SK-N-SH (cell line): ENCODE measurements around the gene CENPN. TPM values are rescaled to one million over a fixed set of nuclear protein-coding genes. Genes with fewer than 3 reads are reported as not detected.

Experiments used
- CTCF ChIA-PET: fragments of 300-600, 350-600 bp; formaldehyde crosslinking; extraction: SDS; loops from one replicate; lab custom pipeline; 2021; lab: Yijun Ruan, JAX
- POLR2A ChIA-PET: fragments of 350-600 bp; sonication (Branson Sonifier 250); formaldehyde crosslinking; extraction: SDS; loops from one replicate; lab custom pipeline; 2020; ENCODE audit warnings: antibody characterized with exemption, inconsistent platforms; lab: Yijun Ruan, JAX
- DNase-seq: peaks from one replicate; pipeline ENCODE4 v3.0.0; 2012
- H2AFZ ChIP-seq: fragments of 200-600 bp; sonication (generic); 2 replicates; pipeline ENCODE4 v1.8.1; 2016; ENCODE audit warnings: antibody characterized with exemption, mild to moderate bottlenecking, low read depth
- H3F3A ChIP-seq: fragments of 200-600 bp; sonication (generic); replicated peaks from 2 replicates; pipeline ENCODE3; 2016; ENCODE audit warnings: antibody characterized with exemption, mild to moderate bottlenecking; ENCODE audit not compliant: insufficient read depth
- H3K27ac ChIP-seq, 2 experiments: fragments of 200-500 bp in 1 of 2; fragments of 200-600 bp in 1 of 2; sonication (Bioruptor generic) in 1 of 2; sonication (generic), shearing (Covaris generic) in 1 of 2; 2 replicates each; pipeline versions ENCODE4 v1.5.1 to v1.6.1; 2014 to 2016; ENCODE audit warnings: low read depth in 2 of 2, inconsistent platforms in 1 of 2, low read length in 1 of 2, mild to moderate bottlenecking in 1 of 2, mixed read lengths in 1 of 2
- H3K27me3 ChIP-seq: fragments of 200-600 bp; sonication (generic), shearing (Covaris generic); 2 replicates; pipeline ENCODE4 v1.6.1; 2016; ENCODE audit warnings: mixed run types; ENCODE audit not compliant: insufficient read depth
- H3K36me3 ChIP-seq, 2 experiments: fragments of 200-500 bp in 1 of 2; fragments of 200-600 bp in 1 of 2; sonication (Bioruptor generic) in 1 of 2; sonication (generic) in 1 of 2; replicated peaks in 1 of 2; 2 replicates each; pipeline versions ENCODE3 to v1.5.1; 2014 to 2016; ENCODE audit warnings: low read length in 1 of 2, mild to moderate bottlenecking in 1 of 2; ENCODE audit not compliant: insufficient read depth in 2 of 2, control insufficient read depth in 1 of 2
- H3K4me1 ChIP-seq, 2 experiments: fragments of 200-500 bp in 1 of 2; fragments of 200-600 bp in 1 of 2; sonication (Bioruptor generic) in 1 of 2; sonication (generic), shearing (Covaris generic) in 1 of 2; 2 replicates each; pipeline versions ENCODE4 v1.5.1 to v1.6.1; 2014 to 2016; ENCODE audit warnings: low read depth in 1 of 2, low read length in 1 of 2, mixed run types in 1 of 2; ENCODE audit not compliant: insufficient read depth in 2 of 2, control insufficient read depth in 1 of 2
- H3K4me2 ChIP-seq: fragments of 200-600 bp; sonication (generic), shearing (Covaris generic); 2 replicates; pipeline ENCODE4 v1.6.1; 2017; ENCODE audit warnings: mixed run types
- H3K4me3 ChIP-seq, 2 experiments: fragments of 200-500 bp in 1 of 2; fragments of 200-600 bp in 1 of 2; sonication (Bioruptor generic) in 1 of 2; sonication (generic), shearing (Covaris generic) in 1 of 2; 2 replicates each; pipeline versions ENCODE4 v1.5.1 to v1.8.1; 2014 to 2016; ENCODE audit warnings: low read depth in 2 of 2, inconsistent platforms in 1 of 2, low read length in 1 of 2, mild to moderate bottlenecking in 1 of 2, mixed read lengths in 1 of 2, moderate library complexity in 1 of 2
- H3K79me2 ChIP-seq: fragments of 200-600 bp; sonication (generic); 2 replicates; pipeline ENCODE4 v1.8.1; 2017; ENCODE audit warnings: mild to moderate bottlenecking; ENCODE audit not compliant: insufficient read depth
- H3K9ac ChIP-seq: fragments of 200-600 bp; sonication (generic); 2 replicates; pipeline ENCODE4 v1.6.1; 2017; ENCODE audit warnings: mixed run types
- H3K9me2 ChIP-seq: fragments of 200-600 bp; sonication (generic); 2 replicates; pipeline ENCODE4 v1.6.1; 2017; ENCODE audit warnings: mixed run types
- H3K9me3 ChIP-seq: fragments of 200-600 bp; sonication (generic); 2 replicates; pipeline ENCODE4 v1.6.1; 2017; ENCODE audit warnings: mixed run types, mild to moderate bottlenecking, moderate library complexity
- H4K20me1 ChIP-seq: fragments of 200-600 bp; sonication (generic); 2 replicates; pipeline ENCODE4 v1.6.1; 2017; ENCODE audit warnings: mild to moderate bottlenecking, mixed run types; ENCODE audit not compliant: insufficient read depth
- CHD2 ChIP-seq: fragments of 150-350 bp; IDR thresholded peaks from 2 replicates; pipeline ENCODE4 v1.6.1; 2018; ENCODE audit warnings: low read length; ENCODE audit not compliant: partially characterized antibody
- ELF1 ChIP-seq: IDR thresholded peaks from 2 replicates; pipeline ENCODE4 v1.4.0; 2012
- EP300 ChIP-seq, 2 experiments: IDR thresholded peaks; 2 replicates each; pipeline versions ENCODE4 v1.4.0 to v1.6.1; 2012; ENCODE audit warnings: borderline replicate concordance in 1 of 2, low read depth in 1 of 2, low read length in 1 of 2
- EZH2phosphoT487 ChIP-seq: fragments of 200-600 bp; sonication (generic); IDR thresholded peaks from 2 replicates; pipeline ENCODE4 v1.6.1; 2017; ENCODE audit warnings: low read depth, mixed run types, mild to moderate bottlenecking, antibody characterized with exemption, moderate library complexity, borderline replicate concordance
- FOSL2 ChIP-seq: IDR thresholded peaks from 2 replicates; pipeline ENCODE4 v1.4.0; 2012; ENCODE audit warnings: low read depth, mild to moderate bottlenecking, moderate library complexity, borderline replicate concordance
- FOXJ3 ChIP-seq: sonication (generic); formaldehyde crosslinking; IDR thresholded peaks from 2 replicates; pipeline ENCODE4 v1.5.1; 2020; ENCODE audit warnings: mild to moderate bottlenecking, missing genetic modification reagents
- FOXM1 ChIP-seq: IDR thresholded peaks from 2 replicates; pipeline ENCODE4 v1.4.0; 2012; ENCODE audit warnings: low read depth, mild to moderate bottlenecking
- GABPA ChIP-seq: IDR thresholded peaks from 2 replicates; pipeline ENCODE4 v1.4.0; 2012; ENCODE audit warnings: low read depth, mild to moderate bottlenecking
- GATA2 ChIP-seq: sonication (generic); formaldehyde crosslinking; IDR thresholded peaks from 2 replicates; pipeline ENCODE4 v1.5.0; 2020; ENCODE audit warnings: mild to moderate bottlenecking, missing genetic modification reagents
- MXI1 ChIP-seq: IDR thresholded peaks from 2 replicates; pipeline ENCODE4 v1.6.1; 2012; ENCODE audit warnings: mild to moderate bottlenecking, low read depth, low read length, improper control_type of control experiment
- NRF1 ChIP-seq: IDR thresholded peaks from 2 replicates; pipeline ENCODE4 v1.6.1; 2012; ENCODE audit warnings: low read depth, mild to moderate bottlenecking, low read length
- POLR2AphosphoS5 ChIP-seq: IDR thresholded peaks from 2 replicates; pipeline ENCODE4 v1.6.1; 2012; ENCODE audit warnings: low read depth, low read length
- RAD21 ChIP-seq: IDR thresholded peaks from 2 replicates; pipeline ENCODE4 v1.6.1; 2012; ENCODE audit warnings: mild to moderate bottlenecking, low read length
- RFX5 ChIP-seq: IDR thresholded peaks from 2 replicates; pipeline ENCODE4 v1.6.1; 2012; ENCODE audit warnings: mild to moderate bottlenecking, improper control_type of control experiment, low read length
- RXRA ChIP-seq: IDR thresholded peaks from 2 replicates; pipeline ENCODE4 v1.4.0; 2012; ENCODE audit warnings: low read depth, mild to moderate bottlenecking, borderline replicate concordance
- SIN3A ChIP-seq: IDR thresholded peaks from 2 replicates; pipeline ENCODE4 v1.6.1; 2012; ENCODE audit warnings: low read depth, mild to moderate bottlenecking, low read length, moderate library complexity, borderline replicate concordance
- SMC3 ChIP-seq: IDR thresholded peaks from 2 replicates; pipeline ENCODE4 v1.6.1; 2012; ENCODE audit warnings: low read depth, low read length, improper control_type of control experiment
- TAF1 ChIP-seq: IDR thresholded peaks from 2 replicates; pipeline ENCODE4 v1.6.1; 2012; ENCODE audit warnings: low read depth, mild to moderate bottlenecking, low read length, moderate library complexity, borderline replicate concordance
- TCF12 ChIP-seq: IDR thresholded peaks from 2 replicates; pipeline ENCODE4 v1.4.0; 2012
- WGBS: methylation state at CpG from one replicate; pipeline ENCODE4 v1.1.6; 2017; ENCODE audit warnings: low lambda C conversion rate; 5-methylcytosine and 5-hydroxymethylcytosine counted together
- polyA plus RNA-seq, 3 experiments: library from polyadenylated mRNA; depleted of rRNA; stranded (reverse); fragments of >200 nt; gene quantifications; 2 replicates each; pipeline ENCODE4 v1.2.3, GENCODE V29; 2012
- TF ChIP-seq, protein P1 (sequence below): fragments of 200-600 bp; sonication (generic); IDR thresholded peaks from 2 replicates; pipeline ENCODE4 v1.6.1; 2017; ENCODE audit warnings: antibody characterized with exemption, mild to moderate bottlenecking, moderate library complexity
- TF ChIP-seq, protein P2 (sequence below): IDR thresholded peaks from 2 replicates; pipeline ENCODE4 v1.4.0; 2012; ENCODE audit warnings: low read depth, borderline replicate concordance
- TF ChIP-seq, protein P3 (sequence below): IDR thresholded peaks from 2 replicates; pipeline ENCODE4 v1.4.0; 2012; ENCODE audit warnings: low read depth, borderline replicate concordance
- TF ChIP-seq, protein P4 (sequence below): IDR thresholded peaks from 2 replicates; pipeline ENCODE4 v1.4.0; 2012; ENCODE audit warnings: low read depth

The CENPN gene
- polyA plus RNA-seq, 1 of the 3 experiments (the other 2 are of a cell fraction), result 35.3 TPM

DNA sequence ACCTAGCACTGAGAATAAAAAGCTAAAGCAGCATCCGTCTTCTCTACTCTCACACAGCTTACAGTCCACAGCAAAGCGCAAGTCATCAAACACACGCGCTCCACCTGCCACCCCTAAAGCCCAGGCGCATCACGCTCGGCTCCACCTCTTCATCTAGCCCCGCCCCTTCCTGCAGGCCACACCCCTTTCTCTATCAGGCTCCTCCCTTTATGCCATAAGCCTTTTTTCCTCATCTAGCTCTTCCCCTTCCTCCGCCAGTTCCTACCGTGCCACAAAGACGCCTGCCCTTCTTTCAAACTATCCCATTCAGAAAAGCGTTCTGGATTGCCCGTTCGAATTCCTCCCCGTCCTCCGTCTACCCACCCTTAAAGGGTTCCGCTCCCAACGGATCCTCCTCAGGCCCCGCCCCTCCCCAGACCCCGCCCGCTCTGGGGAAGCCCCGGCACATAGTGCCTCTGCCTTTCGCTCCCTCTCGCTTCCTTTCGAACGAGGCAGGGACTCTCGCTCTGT, 69.6 kb downstream of the CENPN start (continued):
- TF ChIP-seq, protein P1, sequence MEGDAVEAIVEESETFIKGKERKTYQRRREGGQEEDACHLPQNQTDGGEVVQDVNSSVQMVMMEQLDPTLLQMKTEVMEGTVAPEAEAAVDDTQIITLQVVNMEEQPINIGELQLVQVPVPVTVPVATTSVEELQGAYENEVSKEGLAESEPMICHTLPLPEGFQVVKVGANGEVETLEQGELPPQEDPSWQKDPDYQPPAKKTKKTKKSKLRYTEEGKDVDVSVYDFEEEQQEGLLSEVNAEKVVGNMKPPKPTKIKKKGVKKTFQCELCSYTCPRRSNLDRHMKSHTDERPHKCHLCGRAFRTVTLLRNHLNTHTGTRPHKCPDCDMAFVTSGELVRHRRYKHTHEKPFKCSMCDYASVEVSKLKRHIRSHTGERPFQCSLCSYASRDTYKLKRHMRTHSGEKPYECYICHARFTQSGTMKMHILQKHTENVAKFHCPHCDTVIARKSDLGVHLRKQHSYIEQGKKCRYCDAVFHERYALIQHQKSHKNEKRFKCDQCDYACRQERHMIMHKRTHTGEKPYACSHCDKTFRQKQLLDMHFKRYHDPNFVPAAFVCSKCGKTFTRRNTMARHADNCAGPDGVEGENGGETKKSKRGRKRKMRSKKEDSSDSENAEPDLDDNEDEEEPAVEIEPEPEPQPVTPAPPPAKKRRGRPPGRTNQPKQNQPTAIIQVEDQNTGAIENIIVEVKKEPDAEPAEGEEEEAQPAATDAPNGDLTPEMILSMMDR, result no peak
- TF ChIP-seq, protein P2, sequence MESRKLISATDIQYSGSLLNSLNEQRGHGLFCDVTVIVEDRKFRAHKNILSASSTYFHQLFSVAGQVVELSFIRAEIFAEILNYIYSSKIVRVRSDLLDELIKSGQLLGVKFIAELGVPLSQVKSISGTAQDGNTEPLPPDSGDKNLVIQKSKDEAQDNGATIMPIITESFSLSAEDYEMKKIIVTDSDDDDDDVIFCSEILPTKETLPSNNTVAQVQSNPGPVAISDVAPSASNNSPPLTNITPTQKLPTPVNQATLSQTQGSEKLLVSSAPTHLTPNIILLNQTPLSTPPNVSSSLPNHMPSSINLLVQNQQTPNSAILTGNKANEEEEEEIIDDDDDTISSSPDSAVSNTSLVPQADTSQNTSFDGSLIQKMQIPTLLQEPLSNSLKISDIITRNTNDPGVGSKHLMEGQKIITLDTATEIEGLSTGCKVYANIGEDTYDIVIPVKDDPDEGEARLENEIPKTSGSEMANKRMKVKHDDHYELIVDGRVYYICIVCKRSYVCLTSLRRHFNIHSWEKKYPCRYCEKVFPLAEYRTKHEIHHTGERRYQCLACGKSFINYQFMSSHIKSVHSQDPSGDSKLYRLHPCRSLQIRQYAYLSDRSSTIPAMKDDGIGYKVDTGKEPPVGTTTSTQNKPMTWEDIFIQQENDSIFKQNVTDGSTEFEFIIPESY, result no peak
- no peak for TF ChIP-seq FOXM1
- TF ChIP-seq TCF12, result no peak
- no peak for TF ChIP-seq RXRA
- TF ChIP-seq, all 33 proteins: peak for 4

DNA sequence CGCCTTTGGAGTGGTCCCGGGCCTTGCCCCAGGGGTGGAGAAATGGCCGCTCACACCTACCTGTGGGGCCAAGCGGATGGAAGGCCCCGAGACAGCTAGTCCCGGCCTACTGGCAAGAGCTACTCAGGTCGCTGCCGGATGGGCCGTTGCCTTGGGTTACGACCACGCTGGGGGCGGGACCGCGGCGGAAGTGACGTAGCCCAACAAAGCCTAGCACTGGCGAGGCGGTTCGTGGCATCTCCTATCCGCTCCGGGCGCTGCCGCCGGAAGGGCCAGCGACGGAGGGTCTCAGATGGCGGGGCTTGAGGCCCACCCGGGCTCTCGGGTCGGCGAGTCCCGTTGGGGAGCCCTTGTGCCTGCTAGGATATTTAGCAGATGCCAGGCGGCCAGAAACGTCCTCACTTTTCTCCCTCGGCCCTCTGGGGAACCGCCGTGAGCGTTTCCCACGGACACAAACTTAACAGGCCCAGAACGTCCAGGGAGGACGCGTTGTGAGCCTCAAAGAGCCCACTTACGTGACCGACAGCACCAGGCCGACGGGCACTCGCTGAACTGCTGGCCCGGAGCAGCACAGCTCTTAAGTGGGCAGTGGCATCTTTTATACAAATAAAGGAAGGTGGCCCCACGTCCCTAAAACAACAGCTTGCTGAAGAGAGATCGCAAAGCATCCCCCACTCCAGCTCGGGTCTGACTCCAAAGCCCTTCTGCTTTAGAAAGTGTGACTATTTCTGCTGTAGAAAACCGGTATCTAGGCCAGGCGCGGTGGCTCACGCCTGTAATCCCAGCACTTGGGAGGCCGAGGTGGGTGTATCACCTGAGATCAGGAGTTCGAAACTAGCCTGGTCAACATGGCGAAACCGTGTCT, 70.3 kb downstream of the CENPN start, which contains the start of gene C16orf46:
Gene C16orf46, minus strand, starts transcription at position 163 of the 865 bp plus-strand sequence. CDS start 13,283 bp downstream, outside the sequence.
- Histone ChIP-seq H3K79me2 (no peaks in the 10 kb centered on the region), H3K9me2 (no peaks in the 10 kb centered on the region), H3K4me1 (peaks cover 0 to 8% of the 10 kb centered on the region in 2 experiments; a peak in 1 of 4 replicates), H3K9me3 (no peaks in the 10 kb centered on the region), H3K27ac (peak within 1 kb of the TSS; percentile 91 to 93), H2AFZ (peak within 1 kb of the TSS; percentile 91), H3K27me3 (no peaks in the 10 kb centered on the region), H4K20me1 (no peaks in the 10 kb centered on the region), H3K4me3 (peak within 1 kb of the TSS; percentile 71 to 90), H3F3A (peaks cover 8% of the 10 kb centered on the region), H3K9ac (peak within 1 kb of the TSS; percentile 92), H3K4me2 (peak within 1 kb of the TSS; percentile 87), H3K36me3 (peaks cover 0 to 5% of the 10 kb centered on the region in 2 experiments)
- WGBS, result 31% methylated on average over 31 of the region's 59 CpGs
- ChIA-PET POLR2A (interaction anchor here (0.7 to 1.3 kb wide), 6 partner anchors 42 to 340 kb away, joined by 3 to 5 read pairs (median 3); partner anchors contain the start of gene ATMIN), CTCF (interaction anchor here (0.8 to 1.5 kb wide), 4 partner anchors 41 to 112 kb away, joined by 3 to 7 read pairs (median 6); partner anchors contain the start of gene ATMIN)
- peak; percentile 96 for DNase-seq
- TF ChIP-seq ELF1 (peak; percentile 58), TAF1 (peak; percentile 47; the same call in 1 of the 2 replicates), GATA2 (no peak), RAD21 (no peak), SMC3 (no peak), FOSL2 (0 out of 2 replicates have a peak, but pooled peaks have one; percentile 2), CHD2 (peak; percentile 33), POLR2AphosphoS5 (peak; percentile 85), FOXJ3 (CRISPR knock-in tag) (peak; percentile 14; the same call in 1 of the 2 replicates), GABPA (peak; percentile 86), SIN3A (peak; percentile 73; the same call in 1 of the 2 replicates), EZH2phosphoT487 (no peak), EP300 (IDR thresholded peaks at IDR 0.05; ENCODE audit: borderline replicate concordance in 1 of 2, low read depth in 1 of 2, low read length in 1 of 2) (no peak), NRF1 (no peak), MXI1 (peak; percentile 82), RFX5 (no peak)
- TF ChIP-seq, protein P3, sequence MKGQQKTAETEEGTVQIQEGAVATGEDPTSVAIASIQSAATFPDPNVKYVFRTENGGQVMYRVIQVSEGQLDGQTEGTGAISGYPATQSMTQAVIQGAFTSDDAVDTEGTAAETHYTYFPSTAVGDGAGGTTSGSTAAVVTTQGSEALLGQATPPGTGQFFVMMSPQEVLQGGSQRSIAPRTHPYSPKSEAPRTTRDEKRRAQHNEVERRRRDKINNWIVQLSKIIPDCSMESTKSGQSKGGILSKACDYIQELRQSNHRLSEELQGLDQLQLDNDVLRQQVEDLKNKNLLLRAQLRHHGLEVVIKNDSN, result no peak
- TF ChIP-seq, protein P2, result no peak
- TF ChIP-seq, protein P4, sequence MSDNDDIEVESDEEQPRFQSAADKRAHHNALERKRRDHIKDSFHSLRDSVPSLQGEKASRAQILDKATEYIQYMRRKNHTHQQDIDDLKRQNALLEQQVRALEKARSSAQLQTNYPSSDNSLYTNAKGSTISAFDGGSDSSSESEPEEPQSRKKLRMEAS, result peak; percentile 89
